Measurements from ENCODE around the gene STARD10. TPM values are rescaled to one million over a fixed set of nuclear protein-coding genes. Genes with fewer than 3 reads are reported as not detected.

The STARD10 gene
- total and polyA plus RNA-seq, 9 of the 15 experiments (the other 6 are each of a cell fraction or from before 2014, with no cell fraction given) = 0.15 to 52.9 (median 32.3) TPM

- POLR2A ChIA-PET = interaction anchor here (0.6 to 0.7 kb wide), 3 partner anchors 41 to 280 kb away, joined by 3 to 4 read pairs (median 3); no protein-coding TSS in a partner anchor
- Histone ChIP-seq H3K4me2 (ENCODE audit: insufficient read depth, low read length) (peak overlapping the region; percentile 52), H3K9me1 (ENCODE audit: control insufficient read depth, insufficient read depth, low read length) (peaks cover 4% of the 10 kb centered on the region), H4K20me1 (replicated peaks; ENCODE audit: control insufficient read depth, insufficient read depth, low read length) (no peaks in the 10 kb centered on the region; the same call in 1 of the 2 replicates), H3K9me3 (replicated peaks; ENCODE audit: control insufficient read depth, insufficient read depth, low read depth, low read length) (no peaks in the 10 kb centered on the region; the same call in 1 of the 2 replicates), H3K27me3 (ENCODE audit: control insufficient read depth in 2 of 2, insufficient read depth in 2 of 2, low read length in 2 of 2) (no peaks in the 10 kb centered on the region), H3K9ac (ENCODE audit: insufficient read depth in 1 of 2, low read depth in 2 of 2, low read length in 2 of 2) (peak overlapping the region; percentile 39 to 68; a peak in 2 of 4 replicates), H2AFZ (ENCODE audit: low read depth, low read length) (peak overlapping the region; percentile 35; the same call in 1 of the 2 replicates), H3K4me3 (no peak overlapping the region), H3K79me2 (ENCODE audit: control insufficient read depth, insufficient read depth, low read length) (peaks cover 72% of the 10 kb centered on the region), H3K4me1 (replicated peaks in 1 of 2; ENCODE audit: control insufficient read depth in 2 of 2, insufficient read depth in 2 of 2, low read length in 2 of 2) (peaks cover 46 to 52% of the 10 kb centered on the region in 2 experiments), H3K27ac (ENCODE audit: extremely low read depth, low read depth, low read length) (peak overlapping the region; percentile 79), H3K36me3 (ENCODE audit: control insufficient read depth, insufficient read depth, low read length) (peaks cover 51% of the 10 kb centered on the region; the same call in 2 of the 3 replicates)
- peak; percentile 51 to 83 (median 63) for DNase-seq (ENCODE audit: extremely low read depth in 1 of 4, low spot score in 3 of 4)
- ATAC-seq = peak; percentile 75
- CTCF ChIA-PET (ENCODE audit: low intra/inter-chr PET ratio) = no interaction called here
- WGBS (ENCODE audit: insufficient coverage, low coverage, missing lambda C conversion rate) = 32% methylated on average over 8 of the region's 8 CpGs
- no TSS peak for BruUV-seq (replicated peaks)
- peak; percentile 95 for FAIRE-seq
- in situ Hi-C loops (cut with MboI) (no loop called here), intact Hi-C loops (cut with micrococcal nuclease) (no loop called here)
- no peak for TF ChIP-seq KAT8 (IDR thresholded peaks at IDR 0.05; ENCODE audit: low read depth)
- no peak for TF ChIP-seq ZNF586 (CRISPR knock-in tag; conservative IDR thresholded peaks at IDR 0.05)
- no peak; the same call in 1 of the 2 replicates for TF ChIP-seq ZNF589 (CRISPR knock-in tag; IDR thresholded peaks at IDR 0.05; ENCODE audit: low read depth)
- no peak for TF ChIP-seq ETS2 (tag; IDR thresholded peaks at IDR 0.05; ENCODE audit: borderline replicate concordance, poor library complexity, severe bottlenecking)
- peak; percentile 77 for TF ChIP-seq CBFA2T3 (IDR thresholded peaks at IDR 0.05)
- TF ChIP-seq ASH1L (IDR thresholded peaks at IDR 0.05; ENCODE audit: borderline replicate concordance, low read depth, partially characterized antibody) = no peak
- TF ChIP-seq FOXM1 (IDR thresholded peaks at IDR 0.05; ENCODE audit: low read depth) = no peak
- TF ChIP-seq FOXM1 (CRISPR knock-in tag; IDR thresholded peaks at IDR 0.05; ENCODE audit: low read depth) = no peak
- TF ChIP-seq USF2 (CRISPR knock-in tag; IDR thresholded peaks at IDR 0.05) = no peak
- no peak for TF ChIP-seq SIX5 (IDR thresholded peaks at IDR 0.05; ENCODE audit: borderline replicate concordance in 1 of 2, insufficient read depth in 1 of 2, low read depth in 1 of 2, low read length in 2 of 2)
- TF ChIP-seq SMARCA5 (IDR thresholded peaks at IDR 0.05) = peak; percentile 81
- TF ChIP-seq SNIP1 (IDR thresholded peaks at IDR 0.05; ENCODE audit: low read depth) = no peak
- TF ChIP-seq CREB1 (IDR thresholded peaks at IDR 0.05) = no peak
- TF ChIP-seq CREB1 (CRISPR knock-in tag; IDR thresholded peaks at IDR 0.05) = no peak; the same call in 1 of the 2 replicates
Measured at GRCh38 chr11:72735495-72736027, 58.3 kb downstream of the STARD10 start.

Data from K562 (cell line).